Neutrophil (primary cell): Measurements from ENCODE around the gene PYCR2.

Experiments used
- H3K27ac ChIP-seq: fragments of 200-600 bp; sonication (generic); 2 replicates; pipeline ENCODE4 v1.5.1; 2016; ENCODE audit warnings: mild to moderate bottlenecking, moderate library complexity
- H3K27me3 ChIP-seq: fragments of 200-600 bp; sonication (generic); 2 replicates; pipeline ENCODE4 v1.6.0; 2016; ENCODE audit warnings: mild to moderate bottlenecking
- H3K36me3 ChIP-seq: fragments of 200-600 bp; sonication (generic); 2 replicates; pipeline ENCODE4 v1.5.1; 2017
- H3K4me1 ChIP-seq, 2 experiments: fragments of 200-600 bp in 1 of 2; sonication (generic) in 1 of 2; 1 replicate in 1 of 2; 2 replicates in 1 of 2; pipeline versions ENCODE4 v1.5.1 to v1.6.1; 2013 to 2016; ENCODE audit warnings: low read depth in 1 of 2, low read length in 1 of 2, mild to moderate bottlenecking in 1 of 2, moderate library complexity in 1 of 2; ENCODE audit not compliant: control insufficient read depth in 1 of 2, insufficient read depth in 1 of 2
- H3K4me3 ChIP-seq, 2 experiments: fragments of 200-600 bp in 1 of 2; sonication (generic) in 1 of 2; 1 replicate in 1 of 2; 2 replicates in 1 of 2; pipeline ENCODE4 v1.5.1; 2013 to 2016; ENCODE audit warnings: low read depth in 1 of 2, low read length in 1 of 2, mild to moderate bottlenecking in 1 of 2, moderate library complexity in 1 of 2
- H3K9me3 ChIP-seq: fragments of 200-600 bp; sonication (generic); 2 replicates; pipeline ENCODE4 v1.5.1; 2016
- CTCF ChIP-seq: fragments of 200-600 bp; sonication (generic); IDR thresholded peaks from 2 replicates; pipeline ENCODE4 v1.5.1; 2016; ENCODE audit warnings: antibody characterized with exemption

The PYCR2 gene

GRCh38 chr1:225877580-225877979 lies 46.5 kb downstream of the PYCR2 start:
- peak overlapping the region; percentile 89 for H3K27ac ChIP-seq

GRCh38 chr1:225876900-225877510 lies 47.0 kb downstream of the PYCR2 start:
- H3K4me3 ChIP-seq: no peak overlapping the region
- peaks cover 61% of the 10 kb centered on the region for H3K36me3 ChIP-seq
- H3K4me1 ChIP-seq: peaks cover 61 to 75% of the 10 kb centered on the region in 2 experiments
- H3K27ac ChIP-seq: peak overlapping the region; percentile 89
- TF ChIP-seq CTCF: no peak
- no peaks in the 10 kb centered on the region for H3K9me3 ChIP-seq
- no peaks in the 10 kb centered on the region for H3K27me3 ChIP-seq

More at GRCh38 chr1:225877580-225877979, 46.5 kb downstream of the PYCR2 start:
- H3K4me3 ChIP-seq: no peak overlapping the region
- peaks cover 56% of the 10 kb centered on the region for H3K36me3 ChIP-seq
- H3K4me1 ChIP-seq: peaks cover 61 to 78% of the 10 kb centered on the region in 2 experiments
- no peaks in the 10 kb centered on the region for H3K27me3 ChIP-seq
- TF ChIP-seq CTCF: no peak
- H3K9me3 ChIP-seq: no peaks in the 10 kb centered on the region

GRCh38 chr1:225875044-225875815 lies 48.8 kb downstream of the PYCR2 start:
- H3K36me3 ChIP-seq: peaks cover 79% of the 10 kb centered on the region
- no peaks in the 10 kb centered on the region for H3K9me3 ChIP-seq
- H3K4me3 ChIP-seq: no peak overlapping the region
- TF ChIP-seq CTCF: no peak
- H3K27ac ChIP-seq: peak overlapping the region; percentile 56
- no peaks in the 10 kb centered on the region for H3K27me3 ChIP-seq
- peaks cover 47 to 58% of the 10 kb centered on the region in 2 experiments for H3K4me1 ChIP-seq

DNA sequence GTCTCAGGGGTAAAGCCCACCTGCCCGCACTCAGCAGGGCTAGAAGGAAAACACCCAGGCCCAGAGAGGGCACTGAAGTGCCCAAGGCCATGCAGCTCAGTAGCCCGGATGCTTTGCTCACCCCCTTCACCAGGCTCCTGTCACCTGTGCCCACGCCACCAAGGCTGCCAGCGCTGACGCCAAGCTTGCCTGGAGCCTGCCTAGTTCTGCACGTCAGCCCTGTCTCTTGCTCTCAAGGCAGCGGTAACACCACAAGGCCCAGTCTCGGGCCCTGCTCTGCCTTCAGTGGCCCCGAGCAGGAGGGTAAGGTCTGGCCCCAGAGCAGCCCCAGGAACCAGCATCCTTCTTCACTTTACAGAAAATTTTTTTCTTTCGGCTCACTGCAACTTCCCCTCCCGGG lies 49.6 kb downstream of the PYCR2 start:
- peaks cover 39 to 50% of the 10 kb centered on the region in 2 experiments for H3K4me1 ChIP-seq
- peak overlapping the region; percentile 56 for H3K27ac ChIP-seq
- no peak for TF ChIP-seq CTCF
- H3K9me3 ChIP-seq: no peaks in the 10 kb centered on the region
- peaks cover 87% of the 10 kb centered on the region for H3K36me3 ChIP-seq
- no peak overlapping the region for H3K4me3 ChIP-seq
- H3K27me3 ChIP-seq: no peaks in the 10 kb centered on the region

GRCh38 chr1:225873281-225873850 lies 50.7 kb downstream of the PYCR2 start:
- Histone ChIP-seq H3K27ac (peak overlapping the region; percentile 56), H3K36me3 (peaks cover 92% of the 10 kb centered on the region)

More at GRCh38 chr1:225873281-225873850, 50.7 kb downstream of the PYCR2 start:
- Histone ChIP-seq H3K4me1 (peaks cover 28 to 39% of the 10 kb centered on the region in 2 experiments), H3K9me3 (no peaks in the 10 kb centered on the region), H3K4me3 (no peak overlapping the region), H3K27me3 (no peaks in the 10 kb centered on the region)
- TF ChIP-seq CTCF: no peak
